Activated B cell treated with CpG ODN at 0.5 μM for 24 hours (primary cell): ENCODE results near the gene LSM14B. TPM values are rescaled to one million over a fixed set of nuclear protein-coding genes. Genes with fewer than 3 reads are reported as not detected.

Experiments used
- ATAC-seq: fragments of 200-7000 bp; cut with Tn5 transposase; one replicate; pipeline ENCODE4 v1.10.0; 2021; ENCODE audit warnings: low read depth, mild to moderate bottlenecking, moderate library complexity
- CTCF ChIA-PET: fragments of 350-600 bp; sonication (Branson Sonifier 250); formaldehyde crosslinking; loops from one replicate; lab custom pipeline; 2021; ENCODE audit warnings: antibody characterized with exemption; lab: Charles Lee
- POLR2A ChIA-PET: fragments of 350-600 bp; sonication (Branson Sonifier 250); formaldehyde crosslinking; loops from one replicate; lab custom pipeline; 2021; ENCODE audit warnings: antibody characterized with exemption; lab: Charles Lee
- DNase-seq: peaks from one replicate; pipeline ENCODE4 v3.0.0; 2022
- H3K27ac Mint-ChIP-seq: one replicate; pipeline ENCODE4 v1.8.0; 2020; ENCODE audit warnings: mixed read lengths
- H3K27me3 Mint-ChIP-seq: one replicate; pipeline ENCODE4 v1.8.0; 2021; ENCODE audit warnings: mixed read lengths
- H3K36me3 Mint-ChIP-seq: one replicate; pipeline ENCODE4 v1.8.0; 2021; ENCODE audit warnings: low read depth, mixed read lengths
- H3K4me1 Mint-ChIP-seq: one replicate; pipeline ENCODE4 v1.8.0; 2021; ENCODE audit warnings: mixed read lengths
- H3K4me3 Mint-ChIP-seq: one replicate; pipeline ENCODE4 v1.8.0; 2020; ENCODE audit warnings: mild to moderate bottlenecking, mixed read lengths
- H3K9me3 Mint-ChIP-seq: one replicate; pipeline ENCODE4 v1.8.0; 2020; ENCODE audit warnings: mixed read lengths
- intact Hi-C: fragments of 100-400 bp; cut with micrococcal nuclease; formaldehyde crosslinking; loops from one replicate; pipeline ENCODE4 v1.15.1; 2024
- total RNA-seq: library from RNA; stranded (reverse); gene quantifications from 2 replicates; pipeline ENCODE4 v1.2.3, GENCODE V29; 2022
- TF ChIP-seq, protein P1 (sequence below): fragments of 200-600 bp; IDR thresholded peaks from one replicate; pipeline ENCODE4 v1.8.0; 2022; ENCODE audit warnings: antibody characterized with exemption, mild to moderate bottlenecking

The LSM14B gene
- total RNA-seq, 1 donor from 2014 or later = 36.4 TPM

DNA sequence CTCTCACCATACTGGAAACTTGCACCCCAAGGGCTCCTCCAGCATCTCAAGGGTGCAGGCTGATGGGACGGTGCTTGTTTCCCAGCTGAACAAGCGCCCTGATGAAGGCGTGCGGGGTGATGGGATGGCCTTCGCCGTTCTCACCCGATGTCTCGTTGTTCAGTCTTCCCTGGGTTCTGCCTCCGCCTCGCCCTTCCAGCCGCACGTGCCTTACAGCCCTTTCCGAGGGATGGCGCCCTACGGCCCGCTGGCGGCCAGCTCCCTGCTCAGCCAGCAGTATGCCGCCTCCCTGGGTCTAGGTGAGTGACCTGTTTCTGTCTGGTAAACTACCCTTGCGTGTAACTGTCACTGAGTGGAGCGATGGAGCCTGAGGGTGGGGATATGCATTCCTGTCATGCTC, 3.9 kb downstream of the LSM14B start:
- intact Hi-C loops = no loop called here
- DNase-seq (no peak), ATAC-seq (no peak)
- ChIA-PET CTCF (interaction anchor here (1.1 to 2.2 kb wide), 2 partner anchors 10 to 115 kb away, joined by 4 to 8 read pairs; no protein-coding TSS in a partner anchor), POLR2A (interaction anchor here (1.0 to 1.1 kb wide), 2 partner anchors 10 to 16 kb away, joined by 3 to 4 read pairs; no protein-coding TSS in a partner anchor)
- Mint-ChIP-seq H3K4me3 (no peak overlapping the region), H3K36me3 (peaks cover 66% of the 10 kb centered on the region), H3K4me1 (peaks cover 29% of the 10 kb centered on the region), H3K9me3 (no peaks in the 10 kb centered on the region), H3K27me3 (no peaks in the 10 kb centered on the region), H3K27ac (no peak overlapping the region)
- TF ChIP-seq, protein P1, sequence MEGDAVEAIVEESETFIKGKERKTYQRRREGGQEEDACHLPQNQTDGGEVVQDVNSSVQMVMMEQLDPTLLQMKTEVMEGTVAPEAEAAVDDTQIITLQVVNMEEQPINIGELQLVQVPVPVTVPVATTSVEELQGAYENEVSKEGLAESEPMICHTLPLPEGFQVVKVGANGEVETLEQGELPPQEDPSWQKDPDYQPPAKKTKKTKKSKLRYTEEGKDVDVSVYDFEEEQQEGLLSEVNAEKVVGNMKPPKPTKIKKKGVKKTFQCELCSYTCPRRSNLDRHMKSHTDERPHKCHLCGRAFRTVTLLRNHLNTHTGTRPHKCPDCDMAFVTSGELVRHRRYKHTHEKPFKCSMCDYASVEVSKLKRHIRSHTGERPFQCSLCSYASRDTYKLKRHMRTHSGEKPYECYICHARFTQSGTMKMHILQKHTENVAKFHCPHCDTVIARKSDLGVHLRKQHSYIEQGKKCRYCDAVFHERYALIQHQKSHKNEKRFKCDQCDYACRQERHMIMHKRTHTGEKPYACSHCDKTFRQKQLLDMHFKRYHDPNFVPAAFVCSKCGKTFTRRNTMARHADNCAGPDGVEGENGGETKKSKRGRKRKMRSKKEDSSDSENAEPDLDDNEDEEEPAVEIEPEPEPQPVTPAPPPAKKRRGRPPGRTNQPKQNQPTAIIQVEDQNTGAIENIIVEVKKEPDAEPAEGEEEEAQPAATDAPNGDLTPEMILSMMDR = no peak

DNA sequence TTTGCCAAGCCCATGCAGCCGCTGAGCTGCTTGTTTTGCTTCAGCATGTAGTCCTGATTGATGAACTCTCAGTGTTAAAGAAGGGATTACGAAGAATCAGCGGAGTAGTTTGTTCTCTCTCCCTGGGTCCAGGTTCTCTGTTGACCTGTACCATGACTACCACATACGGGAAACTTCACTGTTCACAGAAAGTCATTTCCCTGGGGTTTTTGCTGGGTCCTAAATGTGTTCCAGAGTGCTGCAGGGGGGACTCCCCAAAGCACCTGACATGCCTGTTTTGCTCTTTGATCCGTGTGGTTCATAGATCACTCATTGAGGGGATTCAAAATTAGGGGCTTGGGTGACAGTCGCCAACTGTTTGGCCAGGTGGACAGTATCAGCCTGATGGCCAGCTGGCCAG, 5.5 kb downstream of the LSM14B start:
- H3K27me3 Mint-ChIP-seq = no peaks in the 10 kb centered on the region
- no peak for DNase-seq
- ATAC-seq = no peak
- H3K9me3 Mint-ChIP-seq = no peaks in the 10 kb centered on the region
- TF ChIP-seq, protein P1 = no peak
- H3K36me3 Mint-ChIP-seq = peaks cover 80% of the 10 kb centered on the region
- H3K27ac Mint-ChIP-seq = no peak overlapping the region
- intact Hi-C loops = no loop called here
- no peak overlapping the region for H3K4me3 Mint-ChIP-seq
- ChIA-PET CTCF (no interaction called here), POLR2A (no interaction called here)
- H3K4me1 Mint-ChIP-seq = peaks cover 37% of the 10 kb centered on the region

DNA sequence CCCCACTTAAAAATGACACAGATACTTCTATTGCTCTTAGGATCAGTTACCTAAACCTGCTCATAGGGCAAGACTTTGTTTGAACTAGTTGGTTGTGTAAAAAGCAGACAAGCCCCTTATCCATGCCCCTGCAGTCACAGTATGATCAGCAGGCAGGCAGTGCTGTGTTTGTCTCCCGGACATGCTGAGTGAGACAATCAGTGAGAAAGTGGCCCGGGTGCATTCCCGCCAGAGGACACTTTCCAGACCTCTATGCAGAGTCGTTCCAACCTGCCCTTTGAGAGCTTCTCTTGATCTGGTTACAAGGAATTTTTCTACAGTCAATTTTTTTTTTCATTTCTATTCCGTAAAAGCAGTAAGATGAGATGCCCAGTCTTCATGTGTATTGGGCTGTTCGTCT, 6.2 kb downstream of the LSM14B start:
- no peak overlapping the region for H3K27ac Mint-ChIP-seq
- DNase-seq = no peak
- peaks cover 87% of the 10 kb centered on the region for H3K36me3 Mint-ChIP-seq
- H3K4me3 Mint-ChIP-seq = no peak overlapping the region
- ChIA-PET CTCF (no interaction called here), POLR2A (no interaction called here)
- no peaks in the 10 kb centered on the region for H3K9me3 Mint-ChIP-seq
- H3K4me1 Mint-ChIP-seq = peaks cover 32% of the 10 kb centered on the region
- ATAC-seq = no peak
- TF ChIP-seq, protein P1 = no peak
- H3K27me3 Mint-ChIP-seq = no peaks in the 10 kb centered on the region
- intact Hi-C loops = no loop called here

DNA sequence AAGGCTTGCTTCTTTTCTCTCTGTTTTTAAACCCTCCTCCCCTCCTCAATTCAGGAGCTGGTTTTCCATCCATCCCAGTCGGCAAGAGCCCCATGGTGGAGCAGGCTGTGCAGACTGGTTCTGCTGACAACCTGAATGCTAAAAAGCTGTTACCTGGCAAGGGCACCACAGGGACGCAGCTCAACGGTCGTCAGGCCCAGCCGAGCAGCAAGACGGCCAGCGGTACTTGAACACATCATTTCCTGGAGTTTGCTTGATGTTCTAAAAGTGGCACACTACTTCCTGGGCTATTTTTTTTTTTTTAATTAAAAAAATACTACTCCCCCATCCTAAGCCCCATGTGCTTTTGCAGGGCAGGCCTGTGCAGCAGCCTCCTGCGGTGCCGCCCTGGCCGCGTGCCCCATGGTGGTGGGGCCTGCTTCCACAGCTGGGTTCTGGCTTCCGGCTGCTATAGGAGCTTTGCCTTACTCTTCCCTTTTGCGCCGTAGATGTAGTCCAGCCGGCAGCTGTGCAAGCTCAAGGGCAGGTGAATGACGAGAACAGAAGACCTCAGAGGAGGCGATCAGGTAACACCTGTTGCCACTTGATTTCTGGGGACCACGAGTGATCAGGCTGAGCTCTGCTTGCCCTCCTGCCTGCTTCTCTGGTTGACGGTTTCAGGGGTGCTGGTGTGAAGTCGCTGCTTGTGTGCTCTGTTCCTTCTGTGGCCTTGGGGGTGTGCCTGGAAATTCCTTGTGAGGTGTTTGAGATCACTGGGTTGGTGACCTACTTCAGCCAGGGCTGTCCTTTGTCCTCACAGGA, 7.7 kb downstream of the LSM14B start:
- Mint-ChIP-seq H3K36me3 (peaks cover 93% of the 10 kb centered on the region), H3K9me3 (no peaks in the 10 kb centered on the region)
- POLR2A ChIA-PET = interaction anchor here (0.6 to 1.3 kb wide), 3 partner anchors 34 to 1854 kb away, joined by 4 to 5 read pairs (median 4); partner anchors contain the start of gene TAF4

More for the DNA sequence above, 7.7 kb downstream of the LSM14B start:
- intact Hi-C loops = no loop called here
- no peaks in the 10 kb centered on the region for H3K27me3 Mint-ChIP-seq
- TF ChIP-seq, protein P1 = no peak
- peak; percentile 28 for ATAC-seq
- no peak for DNase-seq
- H3K27ac Mint-ChIP-seq = no peak overlapping the region
- no peak overlapping the region for H3K4me3 Mint-ChIP-seq
- CTCF ChIA-PET = interaction anchor here (1.0 kb wide), 1 partner anchor 119 kb away, joined by 3 read pairs; no protein-coding TSS in a partner anchor
- H3K4me1 Mint-ChIP-seq = peaks cover 26% of the 10 kb centered on the region
